Esophagus muscularis mucosa (tissue), 3 donors: Measurements from ENCODE around the gene KISS1.

Experiments
- CTCF ChIP-seq, 3 experiments: fragments of 200-600 bp in 2 of 3; fragments of 450-650 bp in 1 of 3; sonication (generic) in 2 of 3; IDR thresholded peaks; one replicate each; pipeline ENCODE4 v1.5.1; 2017 to 2019; ENCODE audit warnings: antibody characterized with exemption in 3 of 3, mild to moderate bottlenecking in 2 of 3, moderate library complexity in 1 of 3
- POLR2A ChIP-seq: fragments of 450-650 bp; IDR thresholded peaks from one replicate; pipeline ENCODE4 v1.6.1; 2017; ENCODE audit warnings: antibody characterized with exemption, moderate library complexity, mild to moderate bottlenecking, low read depth

GRCh38 chr1:204146309-204146708, 50.0 kb downstream of the KISS1 start:
- no peak for TF ChIP-seq CTCF (IDR thresholded peaks at IDR 0.05)
- no peak for TF ChIP-seq POLR2A
